SH-SY5Y (cell line): ENCODE data around the gene TRIP6.

Experiments
- GATA2 ChIP-seq: IDR thresholded peaks from 2 replicates; pipeline ENCODE4 v1.6.1; 2011; ENCODE audit warnings: mild to moderate bottlenecking, low read depth, low read length
- GATA3 ChIP-seq: IDR thresholded peaks from 2 replicates; pipeline ENCODE4 v1.6.1; 2011; ENCODE audit warnings: low read depth, mild to moderate bottlenecking, low read length, moderate library complexity

DNA sequence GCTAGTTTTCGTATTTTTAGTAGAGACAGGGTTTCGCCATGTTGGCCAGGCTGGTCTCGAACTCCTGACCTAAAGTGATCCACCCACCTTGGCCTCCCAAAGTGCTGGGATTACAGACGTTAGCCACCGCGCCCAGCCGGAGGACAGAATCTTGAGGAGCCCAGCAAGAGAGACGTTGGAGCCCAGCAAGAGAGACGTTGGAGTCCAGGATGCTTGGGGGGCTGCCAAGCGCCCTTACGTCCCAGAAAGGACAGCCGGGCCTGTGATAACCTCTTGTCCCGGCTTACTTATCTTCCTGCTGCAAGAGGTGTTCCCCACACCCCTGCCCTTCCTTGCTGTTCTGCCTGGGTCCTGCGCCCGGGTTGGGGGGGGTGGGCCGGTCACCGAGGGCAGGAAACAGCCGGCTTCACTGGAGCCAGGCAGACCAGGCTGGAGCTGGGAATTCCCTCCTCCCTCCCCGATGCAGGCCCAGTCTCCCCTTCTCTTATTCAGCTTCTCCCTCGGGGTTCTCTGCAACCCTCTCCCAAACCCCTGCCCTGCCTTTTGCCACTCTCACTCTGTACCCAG, 38.0 kb upstream of the TRIP6 start:
- TF ChIP-seq GATA3 (no peak), GATA2 (no peak)
